Fibroblast of gingiva (primary cell): ENCODE data around the gene SCRG1.

ENCODE experiments used
- DNase-seq: peaks from one replicate; pipeline ENCODE4 v3.0.0-alpha.2; 2011; ENCODE audit warnings: low read depth

The SCRG1 gene

GRCh38 chr4:173398779-173399415, at the start of gene SCRG1:
Gene SCRG1, minus strand, starts transcription at chr4:173399116. Its CDS starts 7,702 bp downstream, at chr4:173391414.
- DNase-seq = no peak

- peak; percentile 89 for DNase-seq
Observed at GRCh38 chr4:173448103-173448502, 49.2 kb upstream of the SCRG1 start.

GRCh38 chr4:173446416-173446815, 47.5 kb upstream of the SCRG1 start:
- DNase-seq = no peak

GRCh38 chr4:173443121-173443520, 44.2 kb upstream of the SCRG1 start:
- no peak for DNase-seq

GRCh38 chr4:173442223-173442932, 43.5 kb upstream of the SCRG1 start:
- DNase-seq = no peak

- no peak for DNase-seq
Observed at GRCh38 chr4:173440888-173441287, 42.0 kb upstream of the SCRG1 start.

GRCh38 chr4:173436771-173437265, 37.9 kb upstream of the SCRG1 start:
- DNase-seq = no peak

GRCh38 chr4:173436149-173436579, 37.2 kb upstream of the SCRG1 start:
- peak; percentile 93 for DNase-seq

GRCh38 chr4:173434231-173434630, 35.3 kb upstream of the SCRG1 start:
- no peak for DNase-seq

- no peak for DNase-seq
Observed at GRCh38 chr4:173433447-173433846, 34.5 kb upstream of the SCRG1 start.

- no peak for DNase-seq
Observed at GRCh38 chr4:173432430-173432829, 33.5 kb upstream of the SCRG1 start.

GRCh38 chr4:173426064-173426463, 27.1 kb upstream of the SCRG1 start:
- no peak for DNase-seq

GRCh38 chr4:173424899-173425805, 26.2 kb upstream of the SCRG1 start:
- DNase-seq = peak; percentile 89

- DNase-seq = no peak
Observed at GRCh38 chr4:173420801-173421200, 21.9 kb upstream of the SCRG1 start.

- DNase-seq = peak; percentile 11
Observed at GRCh38 chr4:173420324-173420752, 21.4 kb upstream of the SCRG1 start.

- no peak for DNase-seq
Observed at GRCh38 chr4:173418639-173419038, 19.7 kb upstream of the SCRG1 start.

- no peak for DNase-seq
Observed at GRCh38 chr4:173417833-173418232, 18.9 kb upstream of the SCRG1 start.

GRCh38 chr4:173415885-173416653, 17.2 kb upstream of the SCRG1 start:
- no peak for DNase-seq

- peak; percentile 64 for DNase-seq
Observed at GRCh38 chr4:173415092-173415491, 16.2 kb upstream of the SCRG1 start.

GRCh38 chr4:173414456-173414855, 15.5 kb upstream of the SCRG1 start:
- DNase-seq = no peak

- DNase-seq = peak; percentile 70
Observed at GRCh38 chr4:173413036-173413435, 14.1 kb upstream of the SCRG1 start.
